ENCODE results near the gene STAT3.

DNA sequence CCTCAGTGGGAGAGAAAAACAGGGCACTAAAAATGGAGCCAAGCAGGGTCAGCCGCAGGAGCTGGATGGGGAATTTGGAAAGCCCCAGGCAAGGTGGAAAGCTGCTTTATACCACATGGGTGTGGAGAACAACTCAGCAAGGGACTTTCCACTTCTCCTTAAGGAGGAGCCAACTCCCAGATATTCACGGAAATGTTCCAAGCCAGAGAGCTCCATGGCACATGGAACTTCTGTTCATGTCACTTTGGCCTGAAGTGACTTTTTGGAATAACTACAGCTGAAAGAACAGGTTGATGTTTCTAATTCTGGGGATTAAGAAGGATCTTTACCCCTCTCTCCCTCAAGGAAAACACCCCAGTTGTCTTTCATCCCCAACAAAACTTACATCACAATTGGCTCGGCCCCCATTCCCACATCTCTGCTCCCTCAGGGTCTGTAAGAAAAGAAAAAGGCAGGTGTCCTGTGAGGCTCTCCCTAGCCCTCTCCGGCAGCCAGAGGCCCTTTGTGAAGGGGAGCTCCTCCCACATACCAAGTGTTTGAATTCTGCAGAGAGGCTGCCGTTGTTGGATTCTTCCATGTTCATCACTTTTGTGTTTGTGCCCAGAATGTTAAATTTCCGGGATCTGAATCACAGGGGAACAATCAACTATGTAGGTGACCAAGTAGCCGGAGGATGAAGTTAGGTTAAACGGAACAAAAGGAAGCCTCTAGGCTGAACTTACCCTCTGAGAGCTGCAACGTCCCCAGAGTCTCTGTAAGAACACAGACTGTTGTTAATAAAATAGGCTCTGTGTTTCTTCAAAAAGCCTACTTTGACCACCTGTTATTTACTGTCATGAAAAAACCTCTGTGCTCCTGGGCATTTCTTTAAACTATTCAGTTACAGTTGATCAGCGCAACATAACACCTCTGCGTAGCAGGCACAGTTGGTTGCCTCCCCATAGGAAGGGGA lies 58.9 kb downstream of the STAT3 start:
- TF ChIP-seq TEAD4 (IDR thresholded peaks at IDR 0.05), result peak; percentile 27; the same call in 1 of the 2 replicates
- TF ChIP-seq TAF1 (IDR thresholded peaks at IDR 0.05; ENCODE audit: low read depth), result no peak
- TF ChIP-seq, protein P1, sequence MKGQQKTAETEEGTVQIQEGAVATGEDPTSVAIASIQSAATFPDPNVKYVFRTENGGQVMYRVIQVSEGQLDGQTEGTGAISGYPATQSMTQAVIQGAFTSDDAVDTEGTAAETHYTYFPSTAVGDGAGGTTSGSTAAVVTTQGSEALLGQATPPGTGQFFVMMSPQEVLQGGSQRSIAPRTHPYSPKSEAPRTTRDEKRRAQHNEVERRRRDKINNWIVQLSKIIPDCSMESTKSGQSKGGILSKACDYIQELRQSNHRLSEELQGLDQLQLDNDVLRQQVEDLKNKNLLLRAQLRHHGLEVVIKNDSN (IDR thresholded peaks at IDR 0.05), result no peak
- no peak for TF ChIP-seq EGR1 (IDR thresholded peaks at IDR 0.05)
- TF ChIP-seq NFIC (IDR thresholded peaks at IDR 0.05), result no peak
- TF ChIP-seq EP300 (IDR thresholded peaks at IDR 0.05; ENCODE audit: borderline replicate concordance), result no peak
- TF ChIP-seq CREB1 (IDR thresholded peaks at IDR 0.05; ENCODE audit: low read depth), result no peak
- TF ChIP-seq, protein P2, sequence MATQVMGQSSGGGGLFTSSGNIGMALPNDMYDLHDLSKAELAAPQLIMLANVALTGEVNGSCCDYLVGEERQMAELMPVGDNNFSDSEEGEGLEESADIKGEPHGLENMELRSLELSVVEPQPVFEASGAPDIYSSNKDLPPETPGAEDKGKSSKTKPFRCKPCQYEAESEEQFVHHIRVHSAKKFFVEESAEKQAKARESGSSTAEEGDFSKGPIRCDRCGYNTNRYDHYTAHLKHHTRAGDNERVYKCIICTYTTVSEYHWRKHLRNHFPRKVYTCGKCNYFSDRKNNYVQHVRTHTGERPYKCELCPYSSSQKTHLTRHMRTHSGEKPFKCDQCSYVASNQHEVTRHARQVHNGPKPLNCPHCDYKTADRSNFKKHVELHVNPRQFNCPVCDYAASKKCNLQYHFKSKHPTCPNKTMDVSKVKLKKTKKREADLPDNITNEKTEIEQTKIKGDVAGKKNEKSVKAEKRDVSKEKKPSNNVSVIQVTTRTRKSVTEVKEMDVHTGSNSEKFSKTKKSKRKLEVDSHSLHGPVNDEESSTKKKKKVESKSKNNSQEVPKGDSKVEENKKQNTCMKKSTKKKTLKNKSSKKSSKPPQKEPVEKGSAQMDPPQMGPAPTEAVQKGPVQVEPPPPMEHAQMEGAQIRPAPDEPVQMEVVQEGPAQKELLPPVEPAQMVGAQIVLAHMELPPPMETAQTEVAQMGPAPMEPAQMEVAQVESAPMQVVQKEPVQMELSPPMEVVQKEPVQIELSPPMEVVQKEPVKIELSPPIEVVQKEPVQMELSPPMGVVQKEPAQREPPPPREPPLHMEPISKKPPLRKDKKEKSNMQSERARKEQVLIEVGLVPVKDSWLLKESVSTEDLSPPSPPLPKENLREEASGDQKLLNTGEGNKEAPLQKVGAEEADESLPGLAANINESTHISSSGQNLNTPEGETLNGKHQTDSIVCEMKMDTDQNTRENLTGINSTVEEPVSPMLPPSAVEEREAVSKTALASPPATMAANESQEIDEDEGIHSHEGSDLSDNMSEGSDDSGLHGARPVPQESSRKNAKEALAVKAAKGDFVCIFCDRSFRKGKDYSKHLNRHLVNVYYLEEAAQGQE (IDR thresholded peaks at IDR 0.05; ENCODE audit: low read depth), result no peak
- no peak for TF ChIP-seq RAD21 (IDR thresholded peaks at IDR 0.05; ENCODE audit: low read depth)
- TF ChIP-seq, protein P3, sequence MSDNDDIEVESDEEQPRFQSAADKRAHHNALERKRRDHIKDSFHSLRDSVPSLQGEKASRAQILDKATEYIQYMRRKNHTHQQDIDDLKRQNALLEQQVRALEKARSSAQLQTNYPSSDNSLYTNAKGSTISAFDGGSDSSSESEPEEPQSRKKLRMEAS (IDR thresholded peaks at IDR 0.05), result no peak
- no peak for TF ChIP-seq FOXM1 (IDR thresholded peaks at IDR 0.05; ENCODE audit: borderline replicate concordance, low read depth)
- no peak for TF ChIP-seq YY1 (IDR thresholded peaks at IDR 0.05; ENCODE audit: low read depth)
- TF ChIP-seq ZBTB7A (IDR thresholded peaks at IDR 0.05; ENCODE audit: low read depth), result no peak

Measured in Ishikawa (cell line).